ENCODE data around the gene AUP1. TPM values are rescaled to one million over a fixed set of nuclear protein-coding genes. Genes with fewer than 3 reads are reported as not detected.
A peak's percentile ranks its signal among the peaks of the same experiment; 100 is the strongest.

AUP1 gene
- total RNA-seq, 6 experiments from 2014 or later, result 81.0 to 119 (median 94.6) TPM

DNA sequence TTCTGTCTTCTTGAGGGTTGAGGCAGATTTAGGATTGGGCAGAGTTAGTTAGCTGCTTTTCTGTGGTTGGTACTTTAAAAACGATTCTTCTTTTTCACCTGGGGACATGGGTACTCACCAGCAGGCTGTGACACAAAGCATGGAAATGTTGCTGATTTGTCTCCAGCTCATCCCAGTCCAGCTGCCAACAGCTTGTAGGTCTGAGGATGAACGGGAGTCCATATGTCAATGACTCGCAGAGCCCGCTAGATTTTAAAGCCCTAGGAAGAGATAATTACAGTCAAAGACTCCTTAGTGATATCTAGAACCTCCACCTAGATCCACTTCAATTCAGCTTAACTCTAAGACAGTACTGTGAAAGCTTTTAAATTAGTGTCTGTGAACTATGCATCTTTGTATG is 45.8 kb upstream of the AUP1 start:
- TF ChIP-seq, protein P1, sequence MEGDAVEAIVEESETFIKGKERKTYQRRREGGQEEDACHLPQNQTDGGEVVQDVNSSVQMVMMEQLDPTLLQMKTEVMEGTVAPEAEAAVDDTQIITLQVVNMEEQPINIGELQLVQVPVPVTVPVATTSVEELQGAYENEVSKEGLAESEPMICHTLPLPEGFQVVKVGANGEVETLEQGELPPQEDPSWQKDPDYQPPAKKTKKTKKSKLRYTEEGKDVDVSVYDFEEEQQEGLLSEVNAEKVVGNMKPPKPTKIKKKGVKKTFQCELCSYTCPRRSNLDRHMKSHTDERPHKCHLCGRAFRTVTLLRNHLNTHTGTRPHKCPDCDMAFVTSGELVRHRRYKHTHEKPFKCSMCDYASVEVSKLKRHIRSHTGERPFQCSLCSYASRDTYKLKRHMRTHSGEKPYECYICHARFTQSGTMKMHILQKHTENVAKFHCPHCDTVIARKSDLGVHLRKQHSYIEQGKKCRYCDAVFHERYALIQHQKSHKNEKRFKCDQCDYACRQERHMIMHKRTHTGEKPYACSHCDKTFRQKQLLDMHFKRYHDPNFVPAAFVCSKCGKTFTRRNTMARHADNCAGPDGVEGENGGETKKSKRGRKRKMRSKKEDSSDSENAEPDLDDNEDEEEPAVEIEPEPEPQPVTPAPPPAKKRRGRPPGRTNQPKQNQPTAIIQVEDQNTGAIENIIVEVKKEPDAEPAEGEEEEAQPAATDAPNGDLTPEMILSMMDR (IDR thresholded peaks at IDR 0.05), result no peak
- H3K9me3 Mint-ChIP-seq, result no peaks in the 10 kb centered on the region
- H3K4me1 Mint-ChIP-seq (ENCODE audit: low read depth), result peaks cover 48% of the 10 kb centered on the region
- DNase-seq, result no peak
- H3K36me3 Mint-ChIP-seq (ENCODE audit: low read depth), result no peaks in the 10 kb centered on the region
- peak overlapping the region; percentile 94 for H3K27ac Mint-ChIP-seq
- H3K27me3 Mint-ChIP-seq (ENCODE audit: insufficient read depth), result no peaks in the 10 kb centered on the region
- H3K4me3 Mint-ChIP-seq, result peak overlapping the region; percentile 65; the same call in 1 of the 2 replicates

DNA sequence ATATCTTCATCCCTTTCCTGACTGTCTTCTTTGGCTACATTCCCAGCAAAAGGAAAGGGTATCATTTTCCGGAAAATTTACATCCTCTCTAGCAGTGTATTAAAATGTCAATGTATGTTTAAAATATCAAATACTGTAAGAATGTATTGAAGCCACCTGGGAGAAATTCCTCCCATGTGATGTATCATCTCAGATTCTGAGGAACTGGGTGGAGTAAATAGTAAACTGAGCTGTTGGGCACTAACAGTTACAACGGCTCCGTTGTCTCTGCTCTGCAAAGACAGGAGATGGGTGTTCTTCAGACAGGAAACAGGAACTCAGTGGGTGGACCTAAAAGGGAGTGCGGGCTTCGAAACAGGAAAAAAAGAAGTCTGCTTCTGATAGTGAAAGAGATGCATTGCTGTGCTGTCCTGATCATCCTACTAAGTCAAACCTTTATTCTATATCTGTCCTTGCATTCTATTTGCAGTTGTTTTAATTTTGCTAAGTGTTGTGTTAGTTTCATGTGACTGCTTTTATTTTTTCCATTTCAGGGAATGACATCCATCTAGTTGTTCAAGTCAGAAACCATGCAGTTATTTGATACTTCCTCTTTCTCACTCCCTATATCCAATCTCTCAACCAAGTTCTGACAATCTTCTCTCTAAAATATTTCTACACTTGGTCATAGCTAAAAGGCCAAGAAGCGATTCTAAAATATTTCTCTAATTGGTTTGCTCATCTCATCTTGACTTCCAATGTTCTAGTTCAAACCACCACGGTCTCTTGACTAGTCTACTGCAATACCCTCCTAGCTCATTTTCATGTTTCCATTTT is 44.4 kb upstream of the AUP1 start:
- Mint-ChIP-seq H3K9me3 (no peaks in the 10 kb centered on the region), H3K27ac (peak overlapping the region; percentile 94), H3K4me1 (ENCODE audit: low read depth) (peaks cover 49% of the 10 kb centered on the region), H3K27me3 (ENCODE audit: insufficient read depth) (no peaks in the 10 kb centered on the region), H3K36me3 (ENCODE audit: low read depth) (no peaks in the 10 kb centered on the region), H3K4me3 (peak overlapping the region; percentile 65)
- TF ChIP-seq, protein P1 (IDR thresholded peaks at IDR 0.05), result no peak
- DNase-seq, result peak; percentile 74

DNA sequence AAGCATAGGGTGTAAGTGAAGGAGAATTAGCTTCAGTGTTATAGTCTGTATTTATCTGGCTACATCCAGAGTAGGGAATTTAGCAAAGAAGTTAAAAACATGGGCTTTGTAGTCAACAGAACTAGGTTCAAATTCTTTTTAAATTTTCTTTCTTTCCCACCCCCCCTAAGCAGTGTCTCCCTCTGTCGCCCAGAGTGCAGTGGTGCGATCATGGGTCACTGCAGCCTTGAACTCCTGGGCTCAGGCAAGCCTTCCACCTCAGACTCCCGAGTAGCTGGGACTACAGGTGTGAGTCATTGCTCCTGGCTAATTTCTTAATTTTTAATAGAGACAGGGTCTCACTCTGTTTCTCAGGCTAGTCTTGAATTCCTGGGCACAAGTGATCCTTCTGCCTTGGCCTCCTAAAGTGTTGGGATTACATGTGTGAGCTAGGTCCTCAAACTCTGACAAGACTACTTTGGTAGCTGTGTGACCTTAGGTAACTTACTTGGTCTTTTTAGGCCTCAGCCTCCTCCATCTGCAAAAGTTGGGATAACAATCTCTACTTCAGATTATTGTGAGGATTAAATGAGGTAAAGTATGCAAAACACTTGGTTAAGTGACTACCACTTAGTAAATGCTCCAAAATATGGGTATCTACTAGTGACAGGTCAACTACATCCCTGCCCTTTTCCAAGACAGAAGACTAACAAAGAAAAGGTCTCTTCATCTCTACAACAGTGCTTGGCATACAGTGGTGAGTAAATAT is 42.8 kb upstream of the AUP1 start:
- Mint-ChIP-seq H3K4me1 (ENCODE audit: low read depth) (peaks cover 59% of the 10 kb centered on the region), H3K9me3 (no peaks in the 10 kb centered on the region), H3K27ac (peak overlapping the region; percentile 37; the same call in 1 of the 2 replicates), H3K36me3 (ENCODE audit: low read depth) (no peaks in the 10 kb centered on the region), H3K4me3 (no peak overlapping the region), H3K27me3 (ENCODE audit: insufficient read depth) (no peaks in the 10 kb centered on the region)
- TF ChIP-seq, protein P1 (IDR thresholded peaks at IDR 0.05), result peak; percentile 50; the same call in 1 of the 2 replicates
- no peak for DNase-seq

DNA sequence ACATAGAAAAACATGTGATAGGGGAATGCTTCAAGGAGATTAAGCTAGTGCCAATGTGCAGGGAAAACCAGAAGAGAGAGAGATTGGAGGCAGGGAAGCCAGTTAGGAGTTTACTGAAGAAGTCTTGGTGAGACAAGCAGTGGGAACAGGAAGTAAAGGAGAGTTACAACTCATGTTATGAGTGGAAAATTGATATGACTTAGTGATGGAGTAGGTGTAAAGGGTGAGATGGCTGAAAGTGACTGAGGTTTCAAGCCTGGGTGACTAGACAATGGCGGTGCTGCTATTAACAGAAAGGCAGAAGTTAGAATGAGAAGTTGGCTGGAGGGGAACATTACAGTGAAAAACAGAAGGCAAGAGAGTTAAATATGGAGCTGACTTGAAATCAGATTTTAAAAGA is 41.6 kb upstream of the AUP1 start:
- DNase-seq, result no peak
- Mint-ChIP-seq H3K4me3 (no peak overlapping the region), H3K4me1 (ENCODE audit: low read depth) (peaks cover 59% of the 10 kb centered on the region), H3K27ac (no peak overlapping the region), H3K9me3 (no peaks in the 10 kb centered on the region), H3K36me3 (ENCODE audit: low read depth) (no peaks in the 10 kb centered on the region), H3K27me3 (ENCODE audit: insufficient read depth) (no peaks in the 10 kb centered on the region)
- TF ChIP-seq, protein P1 (IDR thresholded peaks at IDR 0.05), result no peak

DNA sequence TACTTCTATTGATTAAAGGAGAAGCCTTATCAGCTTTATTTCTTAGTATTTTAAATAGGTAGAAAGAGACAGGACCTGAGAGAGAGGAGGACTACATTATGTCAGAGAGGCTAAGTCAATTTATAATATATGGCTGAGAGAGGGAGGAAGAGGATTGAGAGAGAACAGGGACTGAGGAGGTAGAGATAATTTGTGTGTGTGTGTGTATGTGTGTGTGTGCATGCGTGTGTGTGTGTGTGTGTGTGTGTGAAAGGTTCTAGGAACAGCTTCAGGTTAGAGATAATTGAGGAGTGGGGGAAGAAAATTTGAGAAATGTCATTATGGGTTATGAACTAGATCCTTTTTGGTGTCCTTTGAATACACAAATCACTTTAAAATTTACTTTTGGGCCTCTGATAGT is 40.2 kb upstream of the AUP1 start:
- Mint-ChIP-seq H3K9me3 (no peaks in the 10 kb centered on the region), H3K4me1 (ENCODE audit: low read depth) (peaks cover 53% of the 10 kb centered on the region), H3K27ac (peak overlapping the region; percentile 16; the same call in 1 of the 2 replicates), H3K4me3 (no peak overlapping the region), H3K27me3 (ENCODE audit: insufficient read depth) (no peaks in the 10 kb centered on the region), H3K36me3 (ENCODE audit: low read depth) (no peaks in the 10 kb centered on the region)
- TF ChIP-seq, protein P1 (IDR thresholded peaks at IDR 0.05), result no peak
- DNase-seq, result no peak
